Cardiac fibroblast (primary cell): ENCODE data around the gene NEURL1.
A peak's percentile ranks its signal among the peaks of the same experiment; 100 is the strongest.

Experiments used
- DNase-seq, 2 donors: peaks; one replicate each; pipeline versions ENCODE4 v3.0.0 to v3.0.0-alpha.2; 2010; ENCODE audit warnings: low read depth in 2 of 2
- H3K4me3 ChIP-seq, 2 donors: replicated peaks in 1 of 2; 1 replicate in 1 of 2; 2 replicates in 1 of 2; pipeline ENCODE4 v1.5.1; 2011; ENCODE audit warnings: low read depth in 2 of 2, low read length in 2 of 2, mild to moderate bottlenecking in 2 of 2, moderate library complexity in 1 of 2
- TF ChIP-seq, protein P1 (sequence below): IDR thresholded peaks from one replicate; pipeline ENCODE4 v1.5.1; 2011; ENCODE audit warnings: low read depth, mild to moderate bottlenecking, low read length, inconsistent platforms

Gene NEURL1

GRCh38 chr10:103463499-103463898 is 30.0 kb upstream of the NEURL1 start:
- DNase-seq = peak; percentile 33 to 39
- TF ChIP-seq, protein P1, sequence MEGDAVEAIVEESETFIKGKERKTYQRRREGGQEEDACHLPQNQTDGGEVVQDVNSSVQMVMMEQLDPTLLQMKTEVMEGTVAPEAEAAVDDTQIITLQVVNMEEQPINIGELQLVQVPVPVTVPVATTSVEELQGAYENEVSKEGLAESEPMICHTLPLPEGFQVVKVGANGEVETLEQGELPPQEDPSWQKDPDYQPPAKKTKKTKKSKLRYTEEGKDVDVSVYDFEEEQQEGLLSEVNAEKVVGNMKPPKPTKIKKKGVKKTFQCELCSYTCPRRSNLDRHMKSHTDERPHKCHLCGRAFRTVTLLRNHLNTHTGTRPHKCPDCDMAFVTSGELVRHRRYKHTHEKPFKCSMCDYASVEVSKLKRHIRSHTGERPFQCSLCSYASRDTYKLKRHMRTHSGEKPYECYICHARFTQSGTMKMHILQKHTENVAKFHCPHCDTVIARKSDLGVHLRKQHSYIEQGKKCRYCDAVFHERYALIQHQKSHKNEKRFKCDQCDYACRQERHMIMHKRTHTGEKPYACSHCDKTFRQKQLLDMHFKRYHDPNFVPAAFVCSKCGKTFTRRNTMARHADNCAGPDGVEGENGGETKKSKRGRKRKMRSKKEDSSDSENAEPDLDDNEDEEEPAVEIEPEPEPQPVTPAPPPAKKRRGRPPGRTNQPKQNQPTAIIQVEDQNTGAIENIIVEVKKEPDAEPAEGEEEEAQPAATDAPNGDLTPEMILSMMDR = no peak
- H3K4me3 ChIP-seq = no peak overlapping the region

GRCh38 chr10:103465411-103466179 is 27.9 kb upstream of the NEURL1 start:
- DNase-seq = no peak
- no peak overlapping the region for H3K4me3 ChIP-seq
- TF ChIP-seq, protein P1 = no peak

DNA sequence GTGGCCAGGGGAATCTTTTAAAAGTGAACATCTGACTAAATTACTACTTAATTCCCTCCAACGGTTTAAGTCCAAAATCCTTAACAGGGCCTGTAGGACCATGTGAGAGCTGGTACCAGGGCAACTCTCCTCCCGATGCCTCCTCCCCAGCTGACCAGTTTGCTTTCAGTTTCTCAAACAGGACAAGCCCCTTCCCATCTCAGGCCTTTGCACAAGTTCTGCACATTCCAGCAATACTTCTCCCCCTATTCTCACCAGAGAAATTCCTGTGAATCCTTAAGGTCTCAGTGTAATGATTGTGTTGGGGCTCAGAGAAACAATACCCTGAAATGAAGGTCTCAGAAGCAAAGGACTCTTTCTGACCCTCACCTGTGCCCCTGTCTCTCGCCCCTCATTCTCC is 26.8 kb upstream of the NEURL1 start:
- TF ChIP-seq, protein P1 = no peak
- DNase-seq = peak in 1 of 2 donors; percentile 34
- H3K4me3 ChIP-seq = no peak overlapping the region

DNA sequence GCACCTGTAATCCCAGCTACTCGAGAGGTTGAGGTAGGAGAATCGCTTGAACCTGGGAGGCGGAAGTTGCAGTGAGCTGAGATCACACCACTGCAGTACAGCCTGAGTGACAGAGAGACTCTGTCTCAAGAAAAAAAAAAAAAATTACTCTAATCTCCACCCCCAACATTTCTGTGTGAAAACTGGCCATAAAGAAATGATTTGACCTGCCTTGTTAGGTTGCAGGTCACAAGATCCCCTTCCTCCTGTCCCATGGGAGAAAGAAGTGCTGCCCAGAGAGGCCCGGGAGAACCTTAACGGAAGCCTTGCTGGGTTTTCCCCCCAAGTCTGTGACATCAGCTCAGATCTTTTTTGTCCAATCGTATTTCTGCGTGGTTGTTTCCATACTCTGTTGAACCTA is 26.1 kb upstream of the NEURL1 start:
- no peak for DNase-seq
- TF ChIP-seq, protein P1 = no peak
- no peak overlapping the region for H3K4me3 ChIP-seq

DNA sequence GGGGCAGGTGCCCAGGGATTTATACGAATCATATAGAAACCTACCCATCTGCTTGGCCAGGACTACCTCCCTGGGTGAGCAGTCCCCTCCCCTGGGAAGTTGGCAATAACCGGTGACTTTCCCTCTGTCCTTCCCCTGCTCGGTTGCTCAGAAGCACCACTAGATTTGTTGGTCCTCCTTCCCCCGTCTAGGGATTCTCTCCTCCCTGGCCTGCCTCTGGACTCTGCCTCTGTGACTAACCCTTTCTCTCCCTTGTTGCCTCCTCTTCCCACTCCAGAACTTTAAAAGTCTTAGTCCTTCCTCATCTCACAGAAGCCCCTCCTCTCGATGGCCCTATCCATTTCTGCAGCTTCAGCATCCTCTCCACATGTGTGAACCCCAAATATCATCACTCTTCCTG is 24.3 kb upstream of the NEURL1 start:
- TF ChIP-seq, protein P1 = no peak
- DNase-seq = no peak

GRCh38 chr10:103470761-103471653 is 22.5 kb upstream of the NEURL1 start:
- TF ChIP-seq, protein P1 = no peak
- peak in 1 of 2 donors; percentile 73 for DNase-seq
- no peak overlapping the region for H3K4me3 ChIP-seq

More for the DNA sequence above, 24.3 kb upstream of the NEURL1 start:
- no peak overlapping the region for H3K4me3 ChIP-seq
